Omental fat pad (tissue), 4 donors: ENCODE results near the gene TUBG1. TPM values are rescaled to one million over a fixed set of nuclear protein-coding genes. Genes with fewer than 3 reads are reported as not detected.
"Not testable (repeated sequence)": the region's sequence is repeated elsewhere in the genome, so short reads cannot be mapped to it uniquely, and the experiment has no call there.

Experiments
- ATAC-seq: fragments of 150-250 bp; one replicate; pipeline ENCODE4 v1.9.1; 2016; ENCODE audit warnings: mild to moderate bottlenecking, moderate library complexity; ENCODE audit not compliant: low FRiP score
- DNase-seq: peaks from one replicate; pipeline ENCODE4 v3.0.0-alpha.2; 2019; ENCODE audit warnings: low spot score
- CTCF ChIP-seq, 3 donors: fragments of 450-650 bp; IDR thresholded peaks; one replicate each; pipeline ENCODE4 v1.5.1; 2016 to 2017; ENCODE audit warnings: antibody characterized with exemption in 3 of 3, mild to moderate bottlenecking in 3 of 3, moderate library complexity in 2 of 3
- total RNA-seq, 4 donors: library from RNA; depleted of rRNA; stranded (reverse); fragments of >200 nt; gene quantifications; one replicate each; pipeline ENCODE4 v1.1.0, GENCODE V29; 2016

TUBG1 gene
- total RNA-seq, 4 donors from 2014 or later = 19.8 to 45.8 (median 27.1) TPM

GRCh38 chr17:42612013-42612412 is 2.5 kb downstream of the TUBG1 start:
- TF ChIP-seq CTCF (IDR thresholded peaks at IDR 0.05) = no peak
- ATAC-seq = no peak

GRCh38 chr17:42613699-42614295 is 4.3 kb downstream of the TUBG1 start:
- DNase-seq (no peak), ATAC-seq (no peak)
- TF ChIP-seq CTCF (IDR thresholded peaks at IDR 0.05) = no peak

More at GRCh38 chr17:42612013-42612412, 2.5 kb downstream of the TUBG1 start:
- no peak for DNase-seq

GRCh38 chr17:42617956-42618431 is 8.5 kb downstream of the TUBG1 start:
- ATAC-seq (no peak), DNase-seq (no peak)
- TF ChIP-seq CTCF (IDR thresholded peaks at IDR 0.05) = no peak

GRCh38 chr17:42618442-42619150 is 9.1 kb downstream of the TUBG1 start:
- no peak for ATAC-seq
- no peak for DNase-seq
- TF ChIP-seq CTCF (IDR thresholded peaks at IDR 0.05) = no peak

GRCh38 chr17:42621987-42622386 is 12.5 kb downstream of the TUBG1 start:
- not testable (repeated sequence) for DNase-seq, ATAC-seq

GRCh38 chr17:42623271-42623670 is 13.8 kb downstream of the TUBG1 start:
- DNase-seq (no peak), ATAC-seq (no peak)
- no peak for TF ChIP-seq CTCF (IDR thresholded peaks at IDR 0.05)

GRCh38 chr17:42623732-42624596 is 14.5 kb downstream of the TUBG1 start:
- ATAC-seq (no peak), DNase-seq (no peak)
- TF ChIP-seq CTCF (IDR thresholded peaks at IDR 0.05) = no peak

GRCh38 chr17:42627032-42627764 is 17.7 kb downstream of the TUBG1 start:
- DNase-seq, ATAC-seq: not testable (repeated sequence)
